GM21447 (cell line): ENCODE data around the gene MAGI1.
"Not testable (repeated sequence)": the region's sequence is repeated elsewhere in the genome, so short reads cannot be mapped to it uniquely, and the experiment has no call there.

ENCODE experiments used
- ATAC-seq: cut with Tn5 transposase; IDR thresholded peaks from one replicate; pipeline ENCODE4 v1.9.1; 2021; ENCODE audit not compliant: unreplicated experiment

MAGI1 gene

GRCh38 chr3:65912647-65913046, 126.1 kb downstream of the MAGI1 start:
- no peak for ATAC-seq

GRCh38 chr3:65908588-65908987, 130.1 kb downstream of the MAGI1 start:
- ATAC-seq: no peak

GRCh38 chr3:65907232-65908130, 131.2 kb downstream of the MAGI1 start:
- no peak for ATAC-seq

GRCh38 chr3:65905771-65906170, 132.9 kb downstream of the MAGI1 start:
- no peak for ATAC-seq

- ATAC-seq: no peak
These were observed 134.7 kb downstream of the MAGI1 start for GRCh38 chr3:65904016-65904415.

GRCh38 chr3:65902304-65902793, 136.4 kb downstream of the MAGI1 start:
- ATAC-seq: no peak

- ATAC-seq: no peak
These were observed 137.5 kb downstream of the MAGI1 start for GRCh38 chr3:65901226-65901625.

- no peak for ATAC-seq
These were observed 139.5 kb downstream of the MAGI1 start for GRCh38 chr3:65899226-65899625.

- no peak for ATAC-seq
These were observed 141.0 kb downstream of the MAGI1 start for GRCh38 chr3:65897766-65898165.

- ATAC-seq: no peak
These were observed 142.4 kb downstream of the MAGI1 start for GRCh38 chr3:65896321-65896720.

- no peak for ATAC-seq
These were observed 143.9 kb downstream of the MAGI1 start for GRCh38 chr3:65894679-65895453.

- no peak for ATAC-seq
These were observed 144.6 kb downstream of the MAGI1 start for GRCh38 chr3:65894126-65894525.

GRCh38 chr3:65893631-65894030, 145.1 kb downstream of the MAGI1 start:
- ATAC-seq: no peak

- not testable (repeated sequence) for ATAC-seq
These were observed 147.2 kb downstream of the MAGI1 start for GRCh38 chr3:65891477-65891876.

GRCh38 chr3:65890328-65890727, 148.4 kb downstream of the MAGI1 start:
- ATAC-seq: no peak

GRCh38 chr3:65889707-65890099, 149.0 kb downstream of the MAGI1 start:
- ATAC-seq: no peak

- no peak for ATAC-seq
These were observed 149.6 kb downstream of the MAGI1 start for GRCh38 chr3:65888980-65889706.

GRCh38 chr3:65888196-65888595, 150.5 kb downstream of the MAGI1 start:
- ATAC-seq: no peak

- ATAC-seq: no peak
These were observed 152.3 kb downstream of the MAGI1 start for GRCh38 chr3:65886391-65886790.

GRCh38 chr3:65884071-65884470, 154.6 kb downstream of the MAGI1 start:
- ATAC-seq: no peak

GRCh38 chr3:65883613-65884012, 155.1 kb downstream of the MAGI1 start:
- ATAC-seq: no peak
